ENCODE data around the gene TMEM87B. TPM values are rescaled to one million over a fixed set of nuclear protein-coding genes. Genes with fewer than 3 reads are reported as not detected.
"Not testable (repeated sequence)": the region's sequence is repeated elsewhere in the genome, so short reads cannot be mapped to it uniquely, and the experiment has no call there.

The TMEM87B gene
- total RNA-seq, 1 donor from 2014 or later = 11.7 TPM

- no peak for DNase-seq (ENCODE audit: low spot score in 2 of 2)
- intact Hi-C loops (cut with DNase I) = no loop called here
- Histone ChIP-seq H3K4me3 (no peak overlapping the region), H3K36me3 (peaks cover 38 to 40% of the 10 kb centered on the region in 2 donors), H3K27ac (no peak overlapping the region), H3K9me3 (no peaks in the 10 kb centered on the region), H3K27me3 (no peaks in the 10 kb centered on the region), H3K4me1 (peaks cover 0 to 11% of the 10 kb centered on the region in 2 donors)
- no peak for TF ChIP-seq CTCF (IDR thresholded peaks at IDR 0.05)
These were observed 6.8 kb downstream of the TMEM87B start for GRCh38 chr2:112061840-112062239.

GRCh38 chr2:112062894-112063293, 7.8 kb downstream of the TMEM87B start:
- Histone ChIP-seq H3K36me3 (peaks cover 44 to 47% of the 10 kb centered on the region in 2 donors), H3K27me3 (no peaks in the 10 kb centered on the region), H3K4me1 (peaks cover 0 to 2% of the 10 kb centered on the region in 2 donors), H3K9me3 (no peaks in the 10 kb centered on the region), H3K27ac (no peak overlapping the region), H3K4me3 (no peak overlapping the region)
- TF ChIP-seq CTCF (IDR thresholded peaks at IDR 0.05) = no peak
- no peak for DNase-seq (ENCODE audit: low spot score in 2 of 2)
- intact Hi-C loops (cut with DNase I) = no loop called here

GRCh38 chr2:112065486-112065885, 10.4 kb downstream of the TMEM87B start:
- TF ChIP-seq CTCF (IDR thresholded peaks at IDR 0.05) = no peak
- DNase-seq (ENCODE audit: low spot score in 2 of 2) = no peak
- peaks cover 53 to 70% of the 10 kb centered on the region in 2 donors for H3K36me3 ChIP-seq

DNA sequence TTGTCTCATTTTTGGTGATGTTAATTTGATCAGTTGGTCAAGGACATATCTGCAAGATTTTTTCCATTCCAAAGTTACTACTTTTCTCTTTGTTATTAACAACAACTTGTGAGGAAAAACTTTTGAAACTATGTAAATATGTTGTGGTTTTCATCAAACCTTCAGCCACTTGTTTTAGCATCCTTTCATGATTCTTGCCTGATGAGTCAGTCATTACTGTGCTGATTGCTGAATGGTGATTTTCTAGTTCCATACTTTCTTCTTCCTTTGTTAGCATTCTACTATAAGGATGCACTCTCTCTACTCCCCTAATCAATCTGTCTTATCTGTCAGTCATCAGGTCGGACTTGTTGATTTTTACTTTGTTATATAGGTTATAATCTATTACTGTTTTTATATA, 10.9 kb downstream of the TMEM87B start:
- Histone ChIP-seq H3K27me3 (no peaks in the 10 kb centered on the region), H3K4me1 (no peaks in the 10 kb centered on the region), H3K9me3 (no peaks in the 10 kb centered on the region), H3K27ac (no peak overlapping the region), H3K36me3 (peaks cover 49 to 70% of the 10 kb centered on the region in 2 donors), H3K4me3 (no peak overlapping the region)
- no peak for DNase-seq (ENCODE audit: low spot score in 2 of 2)
- intact Hi-C loops (cut with DNase I) = no loop called here
- TF ChIP-seq CTCF (IDR thresholded peaks at IDR 0.05) = no peak

More at GRCh38 chr2:112065486-112065885, 10.4 kb downstream of the TMEM87B start:
- intact Hi-C loops (cut with DNase I) = no loop called here
- H3K9me3 ChIP-seq = no peaks in the 10 kb centered on the region
- no peak overlapping the region for H3K27ac ChIP-seq
- no peaks in the 10 kb centered on the region for H3K4me1 ChIP-seq
- H3K4me3 ChIP-seq = no peak overlapping the region
- no peaks in the 10 kb centered on the region for H3K27me3 ChIP-seq

GRCh38 chr2:112069794-112070193, 14.7 kb downstream of the TMEM87B start:
- intact Hi-C loops (cut with DNase I); H3K4me3 ChIP-seq; DNase-seq (ENCODE audit: low spot score in 2 of 2); H3K27ac ChIP-seq; H3K27me3 ChIP-seq; H3K4me1 ChIP-seq; H3K9me3 ChIP-seq: not testable (repeated sequence)
- H3K36me3 ChIP-seq = peaks cover 30 to 75% of the 10 kb centered on the region in 2 donors

DNA sequence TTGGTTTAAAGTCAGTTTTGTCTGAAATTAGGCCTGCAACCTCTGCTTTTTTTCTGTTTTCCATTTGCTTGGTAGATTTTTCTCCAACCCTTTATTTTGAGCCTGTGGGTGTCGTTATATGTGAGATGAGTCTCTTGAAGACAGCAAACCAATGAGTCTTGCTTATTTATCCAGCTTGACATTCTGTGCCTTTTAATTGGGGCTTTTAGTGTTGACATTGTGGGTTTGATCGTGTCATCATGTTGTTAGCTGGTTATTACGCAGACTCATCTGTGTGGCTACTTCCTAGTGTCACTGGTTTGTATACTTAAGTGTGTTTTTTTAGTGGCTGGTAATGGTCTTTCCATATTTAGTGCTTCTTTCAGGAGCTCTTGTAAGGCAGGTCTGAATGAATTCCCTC, 18.8 kb downstream of the TMEM87B start:
- Histone ChIP-seq H3K27me3 (no peaks in the 10 kb centered on the region), H3K27ac (no peak overlapping the region), H3K36me3 (peaks cover 17 to 72% of the 10 kb centered on the region in 2 donors), H3K4me1 (no peaks in the 10 kb centered on the region), H3K4me3 (no peak overlapping the region), H3K9me3 (no peaks in the 10 kb centered on the region)
- no peak for DNase-seq (ENCODE audit: low spot score in 2 of 2)
- no peak for TF ChIP-seq CTCF (IDR thresholded peaks at IDR 0.05)
- intact Hi-C loops (cut with DNase I) = no loop called here
